Measurements from ENCODE around the gene CAMK1D. TPM values are rescaled to one million over a fixed set of nuclear protein-coding genes. Genes with fewer than 3 reads are reported as not detected.

Gene CAMK1D
- total RNA-seq, 4 donors from 2014 or later = 13.5 to 21.4 (median 15.7) TPM

- WGBS, 2 donors (ENCODE audit: low coverage in 1 of 2) = 85 to 88% methylated on average over 2 to 16 of the region's 16 CpGs
- Histone ChIP-seq H3K9me3 (no peaks in the 10 kb centered on the region), H3K4me1 (peaks cover 0 to 8% (median 3%) of the 10 kb centered on the region in 4 donors), H3K4me3 (no peak overlapping the region), H3K27me3 (no peaks in the 10 kb centered on the region), H3K36me3 (no peaks in the 10 kb centered on the region), H3K27ac (peak overlapping the region in 2 of 4 donors; percentile 30 to 66)
- TF ChIP-seq CTCF (IDR thresholded peaks at IDR 0.05) (no peak), POLR2AphosphoS5 (IDR thresholded peaks at IDR 0.05) (no peak), EP300 (IDR thresholded peaks at IDR 0.05; ENCODE audit: low read depth) (no peak), POLR2A (IDR thresholded peaks at IDR 0.05) (no peak)
- intact Hi-C loops (cut with DNase I; ENCODE audit: low total_unique reads) = no loop called here
- in situ Hi-C loops (cut with MboI; ENCODE audit: low pct_ligation_motif_present in 1 of 4, low pct_unique_long_range_greater_than_20kb in 1 of 4, low sequenced_read_pairs in 3 of 4) = no loop called here
- DNase-seq = no peak
Observed at GRCh38 chr10:12822126-12822892, 473.0 kb downstream of the CAMK1D start.

- no peaks in the 10 kb centered on the region for H3K36me3 ChIP-seq
- no peak overlapping the region for H3K4me3 ChIP-seq
- H3K27ac ChIP-seq = peak overlapping the region in 2 of 4 donors; percentile 30 to 66
- intact Hi-C loops (cut with DNase I; ENCODE audit: low total_unique reads) = no loop called here
- no peak for TF ChIP-seq CTCF (IDR thresholded peaks at IDR 0.05)
- TF ChIP-seq EP300 (IDR thresholded peaks at IDR 0.05; ENCODE audit: low read depth) = no peak
- no peak for TF ChIP-seq POLR2A (IDR thresholded peaks at IDR 0.05)
- no peak for TF ChIP-seq POLR2AphosphoS5 (IDR thresholded peaks at IDR 0.05)
- H3K4me1 ChIP-seq = peaks cover 0 to 8% (median 3%) of the 10 kb centered on the region in 4 donors
- in situ Hi-C loops (cut with MboI; ENCODE audit: low pct_ligation_motif_present in 1 of 4, low pct_unique_long_range_greater_than_20kb in 1 of 4, low sequenced_read_pairs in 3 of 4) = no loop called here
- no peaks in the 10 kb centered on the region for H3K27me3 ChIP-seq
- DNase-seq = no peak
- WGBS, 2 donors (ENCODE audit: low coverage in 1 of 2) = 83 to 100% methylated on average over 1 to 3 of the region's 3 CpGs
- no peaks in the 10 kb centered on the region for H3K9me3 ChIP-seq
Observed at GRCh38 chr10:12822893-12823170, 473.5 kb downstream of the CAMK1D start.

GRCh38 chr10:12823328-12823727 is 474.0 kb downstream of the CAMK1D start:
- Histone ChIP-seq H3K27ac (peak overlapping the region in 2 of 4 donors; percentile 30 to 66), H3K4me1 (peaks cover 0 to 8% (median 3%) of the 10 kb centered on the region in 4 donors), H3K27me3 (no peaks in the 10 kb centered on the region), H3K36me3 (no peaks in the 10 kb centered on the region), H3K4me3 (no peak overlapping the region), H3K9me3 (no peaks in the 10 kb centered on the region)
- intact Hi-C loops (cut with DNase I; ENCODE audit: low total_unique reads) = no loop called here
- no peak for TF ChIP-seq POLR2AphosphoS5 (IDR thresholded peaks at IDR 0.05)
- no peak for TF ChIP-seq EP300 (IDR thresholded peaks at IDR 0.05; ENCODE audit: low read depth)
- TF ChIP-seq POLR2A (IDR thresholded peaks at IDR 0.05) = no peak
- no peak for TF ChIP-seq CTCF (IDR thresholded peaks at IDR 0.05)
- in situ Hi-C loops (cut with MboI; ENCODE audit: low pct_ligation_motif_present in 1 of 4, low pct_unique_long_range_greater_than_20kb in 1 of 4, low sequenced_read_pairs in 3 of 4) = no loop called here
- DNase-seq = no peak
- 64 to 75% methylated on average over 2 to 3 of the region's 3 CpGs for WGBS, 2 donors (ENCODE audit: low coverage in 1 of 2)

GRCh38 chr10:12825260-12825849 is 476.0 kb downstream of the CAMK1D start:
- H3K27ac ChIP-seq = no peak overlapping the region
- WGBS, 2 donors (ENCODE audit: low coverage in 1 of 2) = 83 to 96% methylated on average over 7 to 12 of the region's 12 CpGs

More at GRCh38 chr10:12825260-12825849, 476.0 kb downstream of the CAMK1D start:
- no peaks in the 10 kb centered on the region for H3K9me3 ChIP-seq
- peaks cover 0 to 8% (median 3%) of the 10 kb centered on the region in 4 donors for H3K4me1 ChIP-seq
- no peak for TF ChIP-seq POLR2AphosphoS5 (IDR thresholded peaks at IDR 0.05)
- no peak for TF ChIP-seq EP300 (IDR thresholded peaks at IDR 0.05; ENCODE audit: low read depth)
- no peak for TF ChIP-seq POLR2A (IDR thresholded peaks at IDR 0.05)
- TF ChIP-seq CTCF (IDR thresholded peaks at IDR 0.05) = no peak
- in situ Hi-C loops (cut with MboI; ENCODE audit: low pct_ligation_motif_present in 1 of 4, low pct_unique_long_range_greater_than_20kb in 1 of 4, low sequenced_read_pairs in 3 of 4) = no loop called here
- intact Hi-C loops (cut with DNase I; ENCODE audit: low total_unique reads) = no loop called here
- no peak for DNase-seq
- H3K36me3 ChIP-seq = peaks cover 0 to 8% (median 2%) of the 10 kb centered on the region in 4 donors
- H3K4me3 ChIP-seq = no peak overlapping the region
- H3K27me3 ChIP-seq = no peaks in the 10 kb centered on the region
